ENCODE data around the gene DERA.
"Not testable (repeated sequence)": the region's sequence is repeated elsewhere in the genome, so short reads cannot be mapped to it uniquely, and the experiment has no call there.

The DERA gene

DNA sequence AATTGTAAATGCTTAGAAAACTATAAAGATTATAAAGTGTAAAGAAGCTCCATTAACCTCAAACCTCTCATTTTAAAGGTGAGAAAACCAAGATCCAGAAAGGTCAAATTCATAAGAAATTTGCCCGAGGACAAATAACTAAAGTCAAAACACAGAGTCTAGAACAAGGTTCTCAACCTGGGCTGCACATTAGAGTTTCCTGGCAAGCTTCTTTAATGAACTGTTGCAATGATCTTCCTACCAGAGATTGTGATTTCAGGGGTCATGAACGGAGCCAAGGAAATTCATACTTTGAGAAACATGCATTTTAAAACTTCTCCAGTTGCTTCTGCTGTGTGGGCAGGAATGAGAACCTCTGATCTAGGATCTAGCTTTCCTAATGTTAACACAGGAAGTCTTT lies 86.8 kb downstream of the DERA start:
- FAIRE-seq = no peak
- DNase-seq (ENCODE audit: insufficient read length, low spot score) = no peak

DNA sequence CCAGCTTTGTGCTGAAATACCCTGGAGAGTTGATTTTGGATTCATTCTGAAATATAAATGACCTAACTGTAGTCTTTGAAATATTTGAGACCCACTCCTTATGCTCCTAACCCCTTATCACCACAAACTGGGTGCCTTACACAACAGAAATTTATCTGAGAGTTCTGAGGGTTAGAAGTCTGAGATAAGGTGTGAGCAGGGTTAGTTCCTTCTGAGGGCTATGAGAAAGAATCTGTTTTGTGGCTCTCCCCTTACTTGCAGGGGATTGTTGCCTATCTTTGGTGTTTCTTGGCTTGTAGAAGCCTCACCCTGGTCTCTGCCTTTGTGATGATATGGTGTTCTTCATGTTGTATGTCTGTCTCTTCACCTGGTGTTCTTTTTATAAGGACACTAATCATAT lies 91.7 kb downstream of the DERA start:
- no peak for FAIRE-seq
- no peak for DNase-seq (ENCODE audit: insufficient read length, low spot score)

DNA sequence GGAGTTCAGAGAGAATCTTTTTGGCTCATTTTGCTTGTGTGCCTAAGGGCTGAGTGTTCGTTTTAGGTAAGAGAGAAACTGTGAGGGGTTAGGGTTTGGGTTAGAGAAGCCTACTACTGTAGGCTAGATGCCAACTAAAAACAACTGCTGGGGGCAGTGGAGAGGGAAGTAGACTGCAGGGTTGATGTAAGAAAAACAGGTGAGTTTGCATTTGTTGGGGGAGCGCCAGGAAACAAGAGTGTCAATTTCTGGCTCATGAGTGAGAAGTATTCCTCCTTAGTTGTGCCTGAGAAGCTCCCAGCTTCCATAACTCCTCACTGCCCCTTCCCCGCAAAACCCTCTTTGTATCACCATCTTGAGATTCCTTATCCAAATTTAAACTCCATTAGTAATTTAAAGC lies 92.3 kb downstream of the DERA start:
- FAIRE-seq (no peak), DNase-seq (ENCODE audit: insufficient read length, low spot score) (no peak)

DNA sequence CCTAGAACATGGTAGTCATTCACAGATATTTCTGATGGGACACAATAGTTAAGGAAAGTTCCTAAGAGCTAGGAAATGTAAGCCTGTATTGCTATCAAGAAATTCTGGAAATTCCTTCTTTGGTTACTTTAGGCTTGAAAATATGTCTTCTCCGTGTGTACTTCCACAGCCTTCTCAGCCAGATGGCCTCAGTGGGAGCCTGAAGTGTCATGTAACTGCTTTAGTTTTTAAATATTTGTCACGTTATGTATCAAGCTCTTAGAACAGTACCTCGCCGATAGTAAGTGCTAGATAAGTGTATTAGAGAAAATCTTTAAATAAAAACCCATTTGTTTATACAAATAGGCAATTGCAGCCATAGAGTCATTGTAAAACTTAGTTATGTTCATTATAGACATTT lies 95.6 kb downstream of the DERA start:
- DNase-seq (ENCODE audit: insufficient read length, low spot score) = no peak
- no peak for FAIRE-seq

DNA sequence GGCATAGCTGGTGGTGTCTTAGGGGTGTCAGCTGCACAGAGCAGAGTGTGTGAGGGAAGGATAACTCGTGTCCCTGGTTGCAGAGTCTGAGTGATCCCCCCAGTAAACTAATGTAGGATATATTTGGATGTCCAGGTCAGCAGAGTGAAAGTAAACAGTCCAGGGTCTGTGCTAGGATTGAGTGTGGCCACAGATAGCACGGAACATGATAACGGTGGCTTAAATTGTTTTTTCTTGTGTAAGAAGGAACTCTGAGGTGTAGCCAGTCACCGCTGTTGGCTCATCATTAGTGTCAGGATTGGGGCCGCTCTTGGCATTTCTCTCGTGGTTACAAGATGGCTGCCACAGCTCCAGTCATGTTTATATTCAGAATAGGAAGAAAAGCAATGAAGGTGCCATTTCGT lies 97.3 kb downstream of the DERA start:
- FAIRE-seq = no peak
- no peak for DNase-seq (ENCODE audit: insufficient read length, low spot score)

DNA sequence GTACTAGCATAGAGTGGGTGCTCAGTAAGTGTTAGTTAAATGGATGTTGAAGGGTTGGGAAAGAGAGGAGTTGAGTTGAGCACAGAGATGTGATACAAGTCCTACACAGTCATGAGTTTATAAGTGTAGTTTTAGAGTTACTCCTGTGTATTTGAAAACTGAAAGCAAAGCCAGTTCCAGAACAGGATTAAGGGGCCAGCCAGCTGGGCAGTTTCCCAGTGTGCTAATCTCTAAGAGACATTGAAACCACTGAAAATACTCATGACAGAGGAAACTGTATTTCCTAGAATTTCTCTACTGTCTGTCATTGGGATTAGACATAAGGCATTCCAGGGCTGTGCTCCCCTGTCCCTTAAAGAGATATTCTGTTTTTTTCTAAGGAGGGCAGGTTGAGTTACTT lies 101.0 kb downstream of the DERA start:
- FAIRE-seq = no peak
- no peak for DNase-seq (ENCODE audit: insufficient read length, low spot score)

DNA sequence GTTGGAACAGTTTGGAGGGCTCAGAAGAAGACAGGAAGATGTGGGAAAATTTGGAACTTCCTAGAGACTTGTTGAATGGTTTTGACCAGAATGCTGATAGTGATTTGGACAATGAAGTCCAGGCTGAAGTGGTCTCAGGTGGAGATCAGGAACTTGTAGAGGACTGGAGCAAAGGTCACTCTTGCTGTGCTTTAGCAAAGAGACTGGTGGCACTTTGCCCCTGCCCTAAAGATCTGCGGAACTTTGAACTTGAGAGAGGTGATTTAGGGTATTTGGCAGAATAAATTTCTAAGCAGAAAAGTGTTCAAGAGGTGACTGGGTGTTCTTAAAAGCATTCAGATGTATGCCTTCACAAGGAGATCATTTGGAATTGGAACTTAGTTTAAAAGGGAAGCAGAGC lies 102.6 kb downstream of the DERA start:
- FAIRE-seq; DNase-seq (ENCODE audit: insufficient read length, low spot score): not testable (repeated sequence)

DNA sequence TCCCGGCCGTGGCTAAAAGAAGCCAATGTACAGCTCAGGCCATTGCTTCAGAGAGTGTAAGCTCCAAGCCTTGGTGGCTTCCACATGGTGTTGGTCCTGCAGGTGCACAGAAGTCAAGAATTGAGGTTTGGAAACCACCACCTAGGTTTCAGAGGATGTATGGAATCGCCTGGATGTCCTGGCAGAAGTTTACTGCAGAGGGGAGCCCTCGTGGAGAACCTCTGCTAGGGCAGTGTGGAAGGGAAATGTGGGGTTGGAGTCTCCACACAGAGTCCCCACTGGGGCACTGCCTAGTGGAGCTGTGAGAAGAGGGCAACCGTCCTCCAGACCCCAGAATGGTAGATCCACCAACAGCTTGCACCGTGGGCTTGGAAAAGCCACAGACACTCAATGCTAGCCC lies 103.3 kb downstream of the DERA start:
- not testable (repeated sequence) for DNase-seq (ENCODE audit: insufficient read length, low spot score); FAIRE-seq

DNA sequence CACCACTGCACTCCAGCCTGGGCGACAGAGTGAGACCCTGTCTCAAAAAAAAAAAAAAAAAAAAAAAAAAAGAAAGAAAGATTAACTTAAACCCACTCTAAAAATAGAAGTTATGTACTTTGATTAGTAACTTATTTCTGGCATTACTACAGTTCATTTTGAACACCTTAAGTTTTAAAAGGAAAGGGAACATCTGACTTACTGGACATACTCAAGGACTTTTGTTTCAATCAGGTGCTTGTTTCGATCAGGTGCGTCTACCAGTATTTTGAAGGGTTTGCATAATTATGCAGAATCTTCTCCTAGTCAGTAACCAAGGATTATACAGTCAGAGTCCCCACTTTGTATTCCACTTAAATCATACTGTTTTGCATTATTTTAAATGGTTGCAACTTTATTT lies 105.6 kb downstream of the DERA start:
- no peak for FAIRE-seq

DNA sequence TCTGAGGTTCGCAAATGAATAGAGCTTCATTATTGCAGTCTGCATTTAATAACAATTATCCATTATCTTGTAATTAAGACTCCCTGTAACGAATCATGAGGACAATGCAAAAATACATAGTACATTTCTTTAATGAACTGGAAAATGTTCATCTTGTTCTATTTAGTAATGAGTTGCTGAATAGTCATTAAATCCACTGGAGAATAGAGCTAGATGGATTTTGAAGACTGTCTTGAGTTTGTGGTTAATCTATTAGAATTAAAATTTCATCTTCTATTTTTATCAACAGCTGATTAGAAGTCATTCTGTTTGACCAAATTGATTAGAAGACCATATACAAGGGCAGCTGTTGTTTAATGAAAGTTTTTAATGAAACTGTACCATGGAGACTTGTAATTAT lies 107.2 kb downstream of the DERA start:
- no peak for DNase-seq (ENCODE audit: insufficient read length, low spot score)

More for the DNA sequence above, 105.6 kb downstream of the DERA start:
- no peak for DNase-seq (ENCODE audit: insufficient read length, low spot score)

DNA sequence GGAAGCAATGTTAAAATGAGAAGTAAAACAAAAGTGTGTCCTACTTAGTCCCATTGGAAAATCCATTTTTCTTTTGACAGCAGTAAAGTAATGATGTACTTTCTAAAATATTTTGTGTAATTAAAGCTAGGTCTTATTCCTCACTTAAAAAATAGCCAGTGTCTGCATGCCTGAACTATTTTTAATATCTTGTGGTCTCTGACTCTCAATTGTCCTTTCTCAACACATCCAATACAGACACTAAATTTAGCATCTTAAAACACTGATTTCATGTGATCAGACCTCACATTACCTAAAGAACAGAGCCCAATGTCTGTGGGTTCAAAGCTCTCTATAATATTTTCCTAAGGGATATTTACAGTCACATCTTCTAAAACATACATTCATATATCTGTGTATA lies 108.0 kb downstream of the DERA start:
- FAIRE-seq (no peak), DNase-seq (ENCODE audit: insufficient read length, low spot score) (no peak)

More for the DNA sequence above, 107.2 kb downstream of the DERA start:
- FAIRE-seq = no peak

DNA sequence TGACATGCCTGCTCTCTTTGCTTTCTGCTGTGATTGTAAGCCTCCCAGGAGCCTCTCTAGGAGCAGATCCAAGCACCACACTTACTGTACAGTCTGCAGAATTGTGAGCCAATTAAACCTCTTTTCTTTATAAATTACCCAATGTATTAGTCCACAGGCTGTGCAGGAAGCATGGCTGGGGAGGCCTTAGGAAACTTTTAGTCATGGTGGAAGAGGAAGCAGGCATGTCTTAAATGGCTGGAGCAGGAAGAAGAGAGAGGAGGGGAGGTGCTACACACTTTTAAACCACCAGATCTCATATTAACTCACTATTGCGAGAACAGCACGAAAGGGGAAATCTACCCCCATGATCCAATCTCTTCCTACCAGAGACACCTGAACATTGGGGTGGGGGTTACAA lies 108.9 kb downstream of the DERA start:
- DNase-seq (ENCODE audit: insufficient read length, low spot score) (no peak), FAIRE-seq (no peak)

DNA sequence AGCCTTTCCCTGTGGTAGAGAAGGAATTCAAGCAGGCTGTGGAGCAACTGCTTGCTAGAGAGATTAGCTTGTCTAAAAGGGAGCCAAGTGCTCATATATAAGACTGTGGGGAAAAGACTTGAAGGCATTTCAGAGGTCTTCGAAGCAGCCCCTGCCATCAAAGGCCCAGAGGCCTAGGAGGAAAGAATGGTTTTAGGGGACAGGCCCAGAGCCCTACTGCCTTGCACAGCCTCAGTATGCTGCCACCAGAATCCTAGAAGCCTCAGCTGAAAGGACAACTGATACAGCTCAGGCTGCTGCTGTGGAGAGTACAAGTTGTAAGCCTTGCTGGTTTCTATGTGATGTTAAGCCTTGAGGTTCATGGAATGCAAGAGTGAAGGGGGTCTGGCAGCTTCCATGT lies 109.9 kb downstream of the DERA start:
- DNase-seq (ENCODE audit: insufficient read length, low spot score) (no peak), FAIRE-seq (no peak)

DNA sequence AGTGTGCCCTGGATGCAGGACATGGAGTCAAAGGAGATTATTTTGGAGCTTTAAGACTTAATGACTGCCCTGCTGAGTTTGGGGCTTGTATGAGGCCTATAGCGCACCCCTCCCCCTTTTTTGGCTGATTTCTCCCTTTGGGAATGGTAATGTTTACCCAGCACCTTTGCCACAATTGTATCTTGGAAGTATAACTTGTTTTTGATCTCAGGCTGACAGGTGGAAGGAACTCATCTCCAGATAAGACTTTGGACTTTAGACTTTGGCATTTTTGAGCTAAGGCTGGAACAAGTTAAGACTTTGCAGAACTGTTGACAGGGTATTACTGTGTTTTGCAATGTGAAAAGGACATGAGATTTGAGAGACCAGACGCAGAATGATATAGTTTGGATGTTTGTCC lies 110.5 kb downstream of the DERA start:
- FAIRE-seq = no peak
- DNase-seq (ENCODE audit: insufficient read length, low spot score) = no peak

DNA sequence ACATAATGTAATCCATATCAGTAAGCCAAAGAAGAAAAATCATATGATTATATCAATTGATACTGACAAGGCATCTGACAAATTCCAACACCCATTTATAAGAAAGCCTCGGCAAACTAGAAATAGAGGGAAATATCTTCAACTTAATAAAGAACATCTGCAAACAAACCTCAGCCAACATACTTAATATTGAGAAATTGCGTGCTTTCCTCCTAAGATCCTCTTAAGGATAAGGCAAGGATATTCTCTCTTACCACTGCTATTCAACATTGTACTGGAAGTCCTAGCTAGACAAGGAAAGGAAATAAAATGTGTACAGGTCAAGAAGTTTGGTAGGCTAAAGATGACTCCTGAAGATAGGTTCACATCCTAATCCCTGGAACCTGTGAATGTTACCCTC lies 115.9 kb downstream of the DERA start:
- DNase-seq (ENCODE audit: insufficient read length, low spot score) (no peak), FAIRE-seq (no peak)

DNA sequence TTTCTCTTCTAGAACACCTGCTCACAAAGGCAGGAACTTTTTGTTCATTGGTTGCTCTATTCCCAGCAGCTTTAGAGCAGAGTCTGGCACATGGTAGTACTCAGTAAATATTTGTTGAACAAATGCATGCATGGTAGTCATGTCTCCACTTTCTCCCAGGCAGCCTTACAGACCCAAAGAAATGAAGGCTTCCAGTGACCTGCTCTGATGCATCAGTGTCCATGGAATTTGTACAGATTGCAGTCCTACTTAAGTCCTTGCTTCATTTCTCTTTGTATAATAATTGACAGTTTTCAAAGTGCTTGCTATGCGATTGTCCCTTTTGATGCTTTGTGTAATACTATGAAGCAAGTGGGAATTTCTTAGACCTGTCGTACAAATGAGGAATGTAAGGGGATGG lies 119.6 kb downstream of the DERA start:
- FAIRE-seq (no peak), DNase-seq (ENCODE audit: insufficient read length, low spot score) (no peak)

DNA sequence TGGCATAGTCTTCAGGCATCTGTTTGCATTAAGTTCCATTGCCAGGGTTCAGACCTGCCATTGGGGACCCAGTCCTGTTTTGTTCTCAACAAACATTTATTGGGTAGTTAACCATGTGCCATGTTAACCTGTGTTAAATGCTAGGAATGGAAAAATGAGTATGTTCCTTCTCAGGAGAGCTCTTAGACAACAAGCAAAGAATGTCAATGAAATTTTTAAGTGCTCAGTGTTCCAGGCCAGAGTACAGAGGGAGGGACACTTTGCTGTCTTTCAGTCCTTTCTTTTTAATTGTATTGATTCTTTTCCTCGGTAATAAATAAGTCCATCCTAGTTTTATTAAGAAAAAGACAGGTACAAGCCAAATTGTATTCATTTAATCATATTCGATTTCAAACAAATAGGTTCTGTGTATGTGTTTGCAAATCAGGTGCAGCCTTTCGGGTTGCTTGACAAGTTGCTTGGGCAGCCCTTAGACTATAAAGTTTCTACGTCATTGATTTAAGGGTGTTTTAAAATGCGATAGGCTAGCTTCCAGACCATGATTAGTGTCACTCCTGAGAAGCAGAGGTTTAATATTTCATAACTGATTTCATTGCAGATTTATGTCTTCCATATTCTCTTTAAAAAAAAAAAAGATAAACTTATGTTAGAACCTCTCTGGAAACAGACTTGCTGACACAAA lies 123.1 kb downstream of the DERA start:
- FAIRE-seq = no peak
- no peak for DNase-seq (ENCODE audit: insufficient read length, low spot score)

DNA sequence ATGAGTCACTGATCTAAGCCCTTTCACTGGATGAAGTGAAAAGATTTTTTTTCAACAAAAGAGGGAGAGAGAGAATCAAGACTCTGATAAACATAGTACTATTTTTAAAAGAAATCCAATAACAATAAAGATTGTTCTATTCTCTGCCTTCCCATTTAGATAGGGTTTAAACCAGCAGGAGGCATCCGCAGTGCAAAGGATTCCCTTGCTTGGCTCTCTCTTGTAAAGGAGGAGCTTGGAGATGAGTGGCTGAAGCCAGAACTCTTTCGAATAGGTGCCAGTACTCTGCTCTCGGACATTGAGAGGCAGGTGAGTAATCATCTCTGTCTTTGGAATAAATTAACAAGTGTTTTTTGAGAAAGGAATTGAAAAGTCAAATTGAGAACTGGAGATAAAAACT lies 124.9 kb downstream of the DERA start:
- DNase-seq (ENCODE audit: insufficient read length, low spot score) (no peak), FAIRE-seq (no peak)

DNA sequence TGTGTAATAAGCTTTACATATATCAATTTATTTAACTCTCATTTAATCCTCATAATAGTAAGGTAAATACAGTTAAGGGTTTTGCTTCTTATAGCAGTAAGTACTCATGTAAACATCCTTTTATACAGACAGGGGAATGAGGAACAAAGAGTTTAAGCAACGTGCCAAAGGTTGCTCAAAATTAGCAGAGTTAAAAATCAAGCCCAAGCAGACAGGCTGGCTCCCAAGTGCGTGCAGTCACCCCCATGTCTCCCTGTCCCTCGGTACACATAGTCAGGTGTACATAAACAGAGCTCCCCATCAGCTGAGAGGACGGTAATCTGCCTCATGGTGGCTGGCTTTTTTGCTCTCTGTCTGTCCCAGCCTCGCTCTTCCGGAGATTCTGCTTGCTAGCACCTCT lies 126.4 kb downstream of the DERA start:
- no peak for DNase-seq (ENCODE audit: insufficient read length, low spot score)
- no peak for FAIRE-seq

DNA sequence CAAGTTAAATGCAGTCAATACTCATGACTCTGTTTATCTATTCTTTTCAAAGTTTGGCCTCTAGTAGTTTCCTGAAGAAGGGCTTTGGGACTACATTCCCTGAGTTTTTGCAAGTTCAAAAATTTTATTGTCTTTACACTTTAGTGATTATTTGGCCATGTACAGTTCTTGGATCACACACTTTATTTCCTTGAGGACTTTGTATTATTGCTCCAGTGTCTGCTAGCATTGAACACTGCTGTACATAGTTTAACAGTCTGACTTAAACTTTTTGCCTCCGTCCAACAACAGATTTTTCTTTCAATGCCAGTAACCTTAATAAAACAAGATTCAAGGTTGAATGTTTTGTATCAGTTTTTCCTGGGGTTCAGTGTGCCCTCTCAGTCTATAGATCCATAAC lies 132.3 kb downstream of the DERA start:
- DNase-seq (ENCODE audit: insufficient read length, low spot score) = no peak
- FAIRE-seq = no peak

DNA sequence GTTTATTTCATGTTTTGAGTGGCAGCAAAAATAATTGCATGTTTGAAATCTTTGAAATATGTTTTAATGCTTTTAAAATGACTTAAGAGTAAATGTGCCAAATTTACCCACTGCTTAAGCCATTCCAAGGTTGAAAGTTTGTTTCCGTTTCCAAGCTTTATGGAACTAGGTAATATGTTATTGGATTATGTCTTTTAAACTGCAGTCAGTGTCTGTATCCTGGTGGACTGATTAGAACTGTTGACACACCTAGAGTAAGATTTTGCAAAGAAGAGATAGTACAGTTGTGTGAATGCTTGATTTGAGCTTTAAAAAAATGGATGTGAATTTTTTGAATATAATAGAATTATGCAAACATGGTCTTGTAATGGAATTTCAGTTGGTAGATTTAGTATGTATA lies 135.1 kb downstream of the DERA start:
- no peak for FAIRE-seq

DNA sequence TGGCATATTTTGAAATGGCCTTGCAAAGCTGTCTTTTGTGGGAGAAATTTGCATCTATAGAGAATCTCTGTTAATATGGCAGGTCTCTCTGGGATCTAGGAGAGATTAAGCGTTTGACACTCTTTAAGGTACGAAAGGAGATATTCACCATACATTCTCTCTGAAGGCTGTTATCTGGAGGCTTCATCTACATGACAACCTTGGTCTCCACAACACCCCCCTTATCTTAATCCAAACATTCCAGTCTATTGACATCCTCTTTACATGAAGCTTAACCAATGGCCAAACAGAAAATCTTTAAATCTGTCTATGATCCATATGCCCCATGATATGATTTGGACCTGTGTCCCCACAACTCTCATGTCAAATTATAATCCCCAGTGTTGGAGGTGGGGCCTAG lies 137.4 kb downstream of the DERA start:
- DNase-seq (ENCODE audit: insufficient read length, low spot score) (no peak), FAIRE-seq (no peak)

More for the DNA sequence above, 135.1 kb downstream of the DERA start:
- DNase-seq (ENCODE audit: insufficient read length, low spot score) = no peak

DNA sequence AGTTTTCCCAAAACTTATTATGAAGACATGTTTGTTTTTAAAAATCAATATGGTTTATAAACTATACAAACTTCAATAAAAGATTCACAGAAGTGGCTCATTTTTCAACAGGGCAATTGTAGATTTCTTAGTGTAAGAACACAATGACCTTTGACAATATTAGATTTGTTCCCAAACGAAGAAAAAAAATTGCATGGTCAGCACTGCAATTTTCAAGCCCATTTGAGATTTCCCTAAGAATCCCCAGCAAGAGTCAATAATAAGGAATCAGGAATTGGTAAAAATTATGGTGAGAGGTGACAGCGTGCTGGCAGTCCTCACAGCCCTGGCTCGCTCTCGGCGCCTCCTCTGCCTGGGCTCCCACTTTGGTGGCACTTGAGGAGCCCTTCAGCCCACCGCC lies 145.8 kb downstream of the DERA start:
- no peak for FAIRE-seq
- DNase-seq (ENCODE audit: insufficient read length, low spot score) = no peak

Measured in HTR-8/SVneo (cell line).